Mesendoderm (in vitro differentiated cells): ENCODE results near the gene CCDC186.

ENCODE experiments used
- DNase-seq: peaks from one replicate; pipeline ENCODE4 v3.0.0; 2013
- H2AK5ac ChIP-seq: 2 replicates; pipeline ENCODE4 v1.6.1; 2013; ENCODE audit warnings: low read length, inconsistent platforms
- H2BK120ac ChIP-seq: 2 replicates; pipeline ENCODE4 v1.6.1; 2013; ENCODE audit warnings: low read depth, mild to moderate bottlenecking, low read length, moderate library complexity, mixed read lengths
- H2BK15ac ChIP-seq: replicated peaks from 2 replicates; pipeline ENCODE4 v1.6.1; 2013; ENCODE audit warnings: low read depth, mild to moderate bottlenecking, moderate library complexity
- H2BK5ac ChIP-seq: 2 replicates; pipeline ENCODE4 v1.6.1; 2013; ENCODE audit warnings: low read length, inconsistent platforms
- H3K18ac ChIP-seq: 2 replicates; pipeline ENCODE4 v1.6.1; 2013; ENCODE audit warnings: mild to moderate bottlenecking, low read length, mixed read lengths
- H3K23ac ChIP-seq: one replicate; pipeline ENCODE4 v1.6.1; 2013; ENCODE audit warnings: low read length
- H3K27ac ChIP-seq: 2 replicates; pipeline ENCODE4 v1.5.1; 2013; ENCODE audit warnings: low read depth, mild to moderate bottlenecking, inconsistent platforms, low read length, moderate library complexity
- H3K27me3 ChIP-seq: 2 replicates; pipeline ENCODE4 v1.6.1; 2013; ENCODE audit warnings: low read length, control low read depth, mild to moderate bottlenecking, inconsistent platforms; ENCODE audit not compliant: insufficient read depth, poor library complexity
- H3K36me3 ChIP-seq: 2 replicates; pipeline ENCODE4 v1.6.1; 2013; ENCODE audit warnings: low read length, inconsistent platforms; ENCODE audit not compliant: control insufficient read depth, insufficient read depth
- H3K4ac ChIP-seq: one replicate; pipeline ENCODE4 v1.6.1; 2013; ENCODE audit warnings: low read depth, mild to moderate bottlenecking, low read length, moderate library complexity
- H3K4me1 ChIP-seq: 2 replicates; pipeline ENCODE4 v1.6.1; 2013; ENCODE audit warnings: low read depth, low read length, inconsistent platforms; ENCODE audit not compliant: control insufficient read depth
- H3K4me2 ChIP-seq: 2 replicates; pipeline ENCODE4 v1.6.1; 2013; ENCODE audit warnings: low read length
- H3K4me3 ChIP-seq: 2 replicates; pipeline ENCODE4 v1.5.1; 2013; ENCODE audit warnings: mild to moderate bottlenecking, low read length
- H3K56ac ChIP-seq: one replicate; pipeline ENCODE4 v1.6.1; 2013; ENCODE audit warnings: low read length
- H3K79me1 ChIP-seq: 2 replicates; pipeline ENCODE4 v1.6.1; 2013; ENCODE audit warnings: low read length, inconsistent platforms
- H3K79me2 ChIP-seq: 2 replicates; pipeline ENCODE4 v1.6.1; 2013; ENCODE audit warnings: mild to moderate bottlenecking, low read length; ENCODE audit not compliant: control insufficient read depth, insufficient read depth
- H3K9ac ChIP-seq: 2 replicates; pipeline ENCODE4 v1.6.1; 2013; ENCODE audit warnings: low read length, inconsistent platforms
- H4K5ac ChIP-seq: one replicate; pipeline ENCODE4 v1.6.1; 2013; ENCODE audit warnings: low read length
- H4K8ac ChIP-seq: one replicate; pipeline ENCODE4 v1.6.1; 2013; ENCODE audit warnings: low read depth, mild to moderate bottlenecking, control low read depth, low read length, moderate library complexity
- WGBS: extraction: QIAGEN DNeasy Blood & Tissue Kit; methylation state at CpG from one replicate; pipeline ENCODE4 v1.1.7; 2013; ENCODE audit warnings: low lambda C conversion rate, missing lambda C conversion rate; ENCODE audit not compliant: insufficient coverage; ENCODE audit errors: extremely low coverage; 5-methylcytosine and 5-hydroxymethylcytosine counted together

The CCDC186 gene

GRCh38 chr10:114081911-114082583 lies 92.0 kb downstream of the CCDC186 start:
- Histone ChIP-seq H3K56ac (no peak overlapping the region), H3K4me2 (no peak overlapping the region), H3K4ac (no peak overlapping the region), H3K27me3 (no peaks in the 10 kb centered on the region), H3K9ac (no peak overlapping the region), H4K8ac (no peak overlapping the region), H3K23ac (no peak overlapping the region), H3K79me1 (no peaks in the 10 kb centered on the region), H3K4me1 (no peaks in the 10 kb centered on the region), H3K27ac (no peak overlapping the region), H2BK120ac (no peak overlapping the region), H3K18ac (no peak overlapping the region), H2BK15ac (no peak overlapping the region), H3K36me3 (no peaks in the 10 kb centered on the region), H4K5ac (no peak overlapping the region), H2BK5ac (no peak overlapping the region), H3K79me2 (no peaks in the 10 kb centered on the region), H2AK5ac (no peak overlapping the region), H3K4me3 (no peak overlapping the region)
- no CpG with 5 or more reads among the region's 8 CpGs for WGBS
- DNase-seq, result no peak

GRCh38 chr10:114079421-114079820 lies 94.6 kb downstream of the CCDC186 start:
- H3K18ac ChIP-seq, result no peak overlapping the region
- H3K79me2 ChIP-seq, result no peaks in the 10 kb centered on the region
- no peaks in the 10 kb centered on the region for H3K27me3 ChIP-seq
- H3K56ac ChIP-seq, result no peak overlapping the region
- H2AK5ac ChIP-seq, result no peak overlapping the region
- no peaks in the 10 kb centered on the region for H3K36me3 ChIP-seq
- no peak overlapping the region for H3K27ac ChIP-seq
- no peak overlapping the region for H3K4ac ChIP-seq
- WGBS, result no CpG with 5 or more reads among the region's 5 CpGs
- no peaks in the 10 kb centered on the region for H3K4me1 ChIP-seq
- H3K9ac ChIP-seq, result no peak overlapping the region
- no peak overlapping the region for H3K4me2 ChIP-seq
- no peak overlapping the region for H4K5ac ChIP-seq
- no peak overlapping the region for H2BK5ac ChIP-seq
- DNase-seq, result no peak
- no peak overlapping the region for H2BK15ac ChIP-seq
- H4K8ac ChIP-seq, result no peak overlapping the region
- no peak overlapping the region for H3K4me3 ChIP-seq
- H3K23ac ChIP-seq, result no peak overlapping the region
- no peak overlapping the region for H2BK120ac ChIP-seq
- H3K79me1 ChIP-seq, result no peaks in the 10 kb centered on the region

DNA sequence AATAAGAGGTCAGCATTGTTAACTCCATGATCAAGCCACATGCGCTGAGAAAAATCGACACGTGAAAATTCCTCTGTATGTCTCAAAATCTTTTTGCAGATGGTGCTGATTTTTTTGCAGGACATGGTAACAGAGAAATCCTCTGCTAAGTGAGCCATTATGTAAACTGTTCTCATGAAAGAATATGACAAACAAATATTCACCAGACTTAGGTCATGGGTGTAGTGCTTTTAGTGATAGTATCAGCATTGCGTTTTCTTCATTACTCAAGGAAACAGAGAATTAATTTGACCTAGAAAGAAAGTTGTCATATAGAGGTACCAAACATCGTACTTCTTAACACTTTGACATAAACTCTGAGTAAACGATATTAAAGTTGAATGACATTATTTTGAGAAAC lies 95.7 kb downstream of the CCDC186 start:
- H3K4me2 ChIP-seq, result no peak overlapping the region
- H3K79me1 ChIP-seq, result no peaks in the 10 kb centered on the region
- no peak overlapping the region for H3K18ac ChIP-seq
- H3K9ac ChIP-seq, result no peak overlapping the region
- no peak overlapping the region for H2BK15ac ChIP-seq
- no peak overlapping the region for H4K5ac ChIP-seq
- no peaks in the 10 kb centered on the region for H3K4me1 ChIP-seq
- no peak overlapping the region for H3K56ac ChIP-seq
- no CpG with 5 or more reads among the region's 6 CpGs for WGBS
- no peak overlapping the region for H2BK120ac ChIP-seq
- H3K79me2 ChIP-seq, result no peaks in the 10 kb centered on the region
- H3K36me3 ChIP-seq, result no peaks in the 10 kb centered on the region
- H2BK5ac ChIP-seq, result no peak overlapping the region
- no peak overlapping the region for H4K8ac ChIP-seq
- no peak overlapping the region for H3K23ac ChIP-seq
- H3K4me3 ChIP-seq, result no peak overlapping the region
- no peaks in the 10 kb centered on the region for H3K27me3 ChIP-seq
- DNase-seq, result no peak
- H3K4ac ChIP-seq, result no peak overlapping the region
- H3K27ac ChIP-seq, result no peak overlapping the region
- no peak overlapping the region for H2AK5ac ChIP-seq

- no CpG with 5 or more reads among the region's 9 CpGs for WGBS
- no peak overlapping the region for H3K4me2 ChIP-seq
- H3K4me3 ChIP-seq, result no peak overlapping the region
- H3K9ac ChIP-seq, result no peak overlapping the region
- peak; percentile 77 for DNase-seq
- H3K23ac ChIP-seq, result no peak overlapping the region
- H4K8ac ChIP-seq, result no peak overlapping the region
- no peaks in the 10 kb centered on the region for H3K27me3 ChIP-seq
- H3K79me2 ChIP-seq, result no peaks in the 10 kb centered on the region
- H3K56ac ChIP-seq, result no peak overlapping the region
- no peaks in the 10 kb centered on the region for H3K36me3 ChIP-seq
- no peak overlapping the region for H3K18ac ChIP-seq
- H4K5ac ChIP-seq, result no peak overlapping the region
- no peak overlapping the region for H2BK15ac ChIP-seq
- no peaks in the 10 kb centered on the region for H3K79me1 ChIP-seq
- no peaks in the 10 kb centered on the region for H3K4me1 ChIP-seq
- no peak overlapping the region for H2BK120ac ChIP-seq
- H2AK5ac ChIP-seq, result no peak overlapping the region
- H2BK5ac ChIP-seq, result no peak overlapping the region
- H3K4ac ChIP-seq, result no peak overlapping the region
- H3K27ac ChIP-seq, result no peak overlapping the region
These were observed 96.2 kb downstream of the CCDC186 start for GRCh38 chr10:114077815-114078219.

GRCh38 chr10:114077347-114077746 lies 96.7 kb downstream of the CCDC186 start:
- no peak for DNase-seq
- H3K9ac ChIP-seq, result no peak overlapping the region
- H3K4me3 ChIP-seq, result no peak overlapping the region
- H2BK120ac ChIP-seq, result no peak overlapping the region
- no peak overlapping the region for H4K8ac ChIP-seq
- no peak overlapping the region for H3K56ac ChIP-seq
- no peak overlapping the region for H2BK5ac ChIP-seq
- no peak overlapping the region for H2AK5ac ChIP-seq
- no peak overlapping the region for H3K23ac ChIP-seq
- no peak overlapping the region for H3K4me2 ChIP-seq
- no peak overlapping the region for H3K4ac ChIP-seq
- no peak overlapping the region for H2BK15ac ChIP-seq
- H3K27ac ChIP-seq, result no peak overlapping the region
- no peaks in the 10 kb centered on the region for H3K79me1 ChIP-seq
- H4K5ac ChIP-seq, result no peak overlapping the region
- H3K36me3 ChIP-seq, result no peaks in the 10 kb centered on the region
- H3K79me2 ChIP-seq, result no peaks in the 10 kb centered on the region
- H3K27me3 ChIP-seq, result no peaks in the 10 kb centered on the region
- no CpG with 5 or more reads among the region's 1 CpG for WGBS
- H3K18ac ChIP-seq, result no peak overlapping the region
- no peaks in the 10 kb centered on the region for H3K4me1 ChIP-seq

DNA sequence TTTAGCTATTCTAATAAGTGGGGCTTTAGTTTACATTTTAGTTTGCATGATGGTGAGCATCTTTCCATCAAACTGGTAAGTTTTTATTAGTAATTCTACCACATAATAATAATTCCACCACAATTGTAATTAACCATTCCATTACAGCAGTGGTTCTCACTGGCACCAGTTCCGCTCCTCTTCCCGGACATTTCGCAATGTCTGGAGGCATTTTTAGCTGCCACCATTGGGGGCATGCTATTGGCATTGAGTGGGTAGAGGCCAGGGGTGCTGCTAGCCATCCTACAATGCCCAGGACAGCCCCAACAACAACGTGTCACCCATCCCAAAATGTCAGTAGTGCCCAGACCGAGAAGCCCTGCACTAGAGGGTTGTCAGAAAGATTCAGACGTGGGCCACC lies 98.9 kb downstream of the CCDC186 start:
- Histone ChIP-seq H2BK5ac (no peak overlapping the region), H3K27me3 (no peaks in the 10 kb centered on the region), H2BK120ac (no peak overlapping the region), H2BK15ac (no peak overlapping the region), H3K18ac (no peak overlapping the region), H3K4me2 (no peak overlapping the region), H3K79me2 (no peaks in the 10 kb centered on the region), H3K56ac (no peak overlapping the region), H3K79me1 (no peaks in the 10 kb centered on the region), H2AK5ac (no peak overlapping the region), H3K23ac (no peak overlapping the region), H3K4me3 (no peak overlapping the region), H3K36me3 (no peaks in the 10 kb centered on the region), H4K8ac (no peak overlapping the region), H3K27ac (no peak overlapping the region), H4K5ac (no peak overlapping the region), H3K4ac (no peak overlapping the region), H3K4me1 (no peaks in the 10 kb centered on the region), H3K9ac (no peak overlapping the region)
- no peak for DNase-seq
- WGBS, result no CpG with 5 or more reads among the region's 6 CpGs
